ENCODE results near the gene MAP1B. TPM values are rescaled to one million over a fixed set of nuclear protein-coding genes. Genes with fewer than 3 reads are reported as not detected.

Gene MAP1B
- total RNA-seq, 4 donors from 2014 or later: 479 to 654 (median 593) TPM

GRCh38 chr5:72159501-72159911 is 52.2 kb downstream of the MAP1B start:
- ATAC-seq (ENCODE audit: low FRiP score) (no peak), DNase-seq (ENCODE audit: low spot score) (no peak)
- no peak for TF ChIP-seq CTCF (IDR thresholded peaks at IDR 0.05)

- TF ChIP-seq CTCF (IDR thresholded peaks at IDR 0.05): no peak
- DNase-seq (ENCODE audit: low spot score) (no peak), ATAC-seq (ENCODE audit: low FRiP score) (no peak)
Observed at GRCh38 chr5:72160329-72160728, 53.1 kb downstream of the MAP1B start.

- ATAC-seq (ENCODE audit: low FRiP score) (peak; percentile 19), DNase-seq (ENCODE audit: low spot score) (no peak)
- no peak for TF ChIP-seq CTCF (IDR thresholded peaks at IDR 0.05)
Observed at GRCh38 chr5:72160959-72161358, 53.7 kb downstream of the MAP1B start.

- ATAC-seq (ENCODE audit: low FRiP score): no peak
- TF ChIP-seq CTCF (IDR thresholded peaks at IDR 0.05): no peak
- DNase-seq (ENCODE audit: low spot score): no peak
Observed at GRCh38 chr5:72161951-72162350, 54.7 kb downstream of the MAP1B start.

GRCh38 chr5:72163349-72163983 is 56.2 kb downstream of the MAP1B start:
- TF ChIP-seq CTCF (IDR thresholded peaks at IDR 0.05): no peak

GRCh38 chr5:72166070-72166979 is 59.0 kb downstream of the MAP1B start:
- ATAC-seq (ENCODE audit: low FRiP score): peak; percentile 77
- TF ChIP-seq CTCF (IDR thresholded peaks at IDR 0.05): no peak

More at GRCh38 chr5:72163349-72163983, 56.2 kb downstream of the MAP1B start:
- ATAC-seq (ENCODE audit: low FRiP score) (no peak), DNase-seq (ENCODE audit: low spot score) (no peak)

More at GRCh38 chr5:72166070-72166979, 59.0 kb downstream of the MAP1B start:
- DNase-seq (ENCODE audit: low spot score): no peak
